Suprapubic skin (tissue), 4 donors: ENCODE measurements around the gene SPP1. TPM values are rescaled to one million over a fixed set of nuclear protein-coding genes. Genes with fewer than 3 reads are reported as not detected.

Experiments
- DNase-seq, 2 donors: peaks; one replicate each; pipeline ENCODE4 v3.0.0-alpha.2; 2019; ENCODE audit warnings: low spot score in 2 of 2
- H3K27ac ChIP-seq: fragments of 200-600 bp; sonication (generic); one replicate; pipeline ENCODE4 v1.5.1; 2019
- H3K27me3 ChIP-seq: fragments of 200-600 bp; sonication (generic); one replicate; pipeline ENCODE4 v1.5.1; 2019
- H3K36me3 ChIP-seq: fragments of 200-600 bp; sonication (generic); one replicate; pipeline ENCODE4 v1.5.1; 2019
- H3K4me1 ChIP-seq: fragments of 200-600 bp; sonication (generic); one replicate; pipeline ENCODE4 v1.5.1; 2019
- H3K4me3 ChIP-seq: fragments of 200-600 bp; sonication (generic); one replicate; pipeline ENCODE4 v1.5.1; 2019; ENCODE audit warnings: mild to moderate bottlenecking
- H3K9me3 ChIP-seq: fragments of 200-600 bp; sonication (generic); one replicate; pipeline ENCODE4 v1.5.1; 2019
- EP300 ChIP-seq: sonication (generic); formaldehyde crosslinking; IDR thresholded peaks from one replicate; pipeline ENCODE4 v1.6.1; 2017; ENCODE audit warnings: antibody characterized with exemption
- POLR2A ChIP-seq, 2 donors: fragments of 450-650 bp; IDR thresholded peaks; one replicate each; pipeline ENCODE4 v1.6.1; 2017; ENCODE audit warnings: antibody characterized with exemption in 2 of 2, mild to moderate bottlenecking in 2 of 2, moderate library complexity in 2 of 2
- POLR2AphosphoS5 ChIP-seq, 3 donors: sonication (generic); formaldehyde crosslinking; IDR thresholded peaks; one replicate each; pipeline ENCODE4 v1.6.1; 2017; ENCODE audit warnings: antibody characterized with exemption in 3 of 3
- WGBS: methylation state at CpG from one replicate; pipeline ENCODE4 v1.1.5; 2018; 5-methylcytosine and 5-hydroxymethylcytosine counted together
- total RNA-seq, 4 donors: library from RNA; depleted of rRNA; stranded (reverse); fragments of >200 nt; gene quantifications; one replicate each; pipeline ENCODE4 v1.1.0, GENCODE V29; 2016
- TF ChIP-seq, protein P1 (sequence below), 2 donors: fragments of 200-600 bp in 1 of 2; fragments of 450-650 bp in 1 of 2; sonication (generic) in 1 of 2; IDR thresholded peaks; one replicate each; pipeline ENCODE4 v1.5.1; 2016 to 2019; ENCODE audit warnings: antibody characterized with exemption in 2 of 2, mild to moderate bottlenecking in 1 of 2, moderate library complexity in 1 of 2

SPP1 gene
- total RNA-seq, 4 donors from 2014 or later, result 2.0 to 11.3 (median 2.9) TPM; not detected in 1

DNA sequence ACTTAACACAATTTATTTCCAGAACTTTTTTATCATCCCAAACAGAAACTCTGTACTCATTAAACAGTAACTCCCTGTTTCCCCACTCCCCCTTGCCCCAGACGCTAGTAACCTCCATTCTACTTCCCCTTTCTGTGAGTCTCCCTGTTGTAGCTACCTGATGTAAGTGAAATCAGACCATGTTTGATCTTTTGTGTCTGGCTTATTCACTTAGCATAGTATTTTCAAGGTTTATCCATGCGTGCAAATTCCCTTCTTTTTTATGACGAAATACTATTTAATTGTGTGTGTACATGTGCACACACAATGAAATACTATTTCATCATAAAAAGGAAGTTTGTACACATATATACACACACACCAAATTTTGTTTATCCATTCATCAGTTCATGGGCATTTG is 37.1 kb downstream of the SPP1 start:
- Histone ChIP-seq H3K9me3 (no peaks in the 10 kb centered on the region), H3K4me3 (no peak overlapping the region), H3K36me3 (no peaks in the 10 kb centered on the region), H3K4me1 (peaks cover 47% of the 10 kb centered on the region), H3K27ac (no peak overlapping the region), H3K27me3 (no peaks in the 10 kb centered on the region)
- DNase-seq, result no peak
- TF ChIP-seq, protein P1, sequence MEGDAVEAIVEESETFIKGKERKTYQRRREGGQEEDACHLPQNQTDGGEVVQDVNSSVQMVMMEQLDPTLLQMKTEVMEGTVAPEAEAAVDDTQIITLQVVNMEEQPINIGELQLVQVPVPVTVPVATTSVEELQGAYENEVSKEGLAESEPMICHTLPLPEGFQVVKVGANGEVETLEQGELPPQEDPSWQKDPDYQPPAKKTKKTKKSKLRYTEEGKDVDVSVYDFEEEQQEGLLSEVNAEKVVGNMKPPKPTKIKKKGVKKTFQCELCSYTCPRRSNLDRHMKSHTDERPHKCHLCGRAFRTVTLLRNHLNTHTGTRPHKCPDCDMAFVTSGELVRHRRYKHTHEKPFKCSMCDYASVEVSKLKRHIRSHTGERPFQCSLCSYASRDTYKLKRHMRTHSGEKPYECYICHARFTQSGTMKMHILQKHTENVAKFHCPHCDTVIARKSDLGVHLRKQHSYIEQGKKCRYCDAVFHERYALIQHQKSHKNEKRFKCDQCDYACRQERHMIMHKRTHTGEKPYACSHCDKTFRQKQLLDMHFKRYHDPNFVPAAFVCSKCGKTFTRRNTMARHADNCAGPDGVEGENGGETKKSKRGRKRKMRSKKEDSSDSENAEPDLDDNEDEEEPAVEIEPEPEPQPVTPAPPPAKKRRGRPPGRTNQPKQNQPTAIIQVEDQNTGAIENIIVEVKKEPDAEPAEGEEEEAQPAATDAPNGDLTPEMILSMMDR (IDR thresholded peaks at IDR 0.05), result no peak
- no peak for TF ChIP-seq EP300
- 82% methylated on average over 3 of the region's 3 CpGs for WGBS

DNA sequence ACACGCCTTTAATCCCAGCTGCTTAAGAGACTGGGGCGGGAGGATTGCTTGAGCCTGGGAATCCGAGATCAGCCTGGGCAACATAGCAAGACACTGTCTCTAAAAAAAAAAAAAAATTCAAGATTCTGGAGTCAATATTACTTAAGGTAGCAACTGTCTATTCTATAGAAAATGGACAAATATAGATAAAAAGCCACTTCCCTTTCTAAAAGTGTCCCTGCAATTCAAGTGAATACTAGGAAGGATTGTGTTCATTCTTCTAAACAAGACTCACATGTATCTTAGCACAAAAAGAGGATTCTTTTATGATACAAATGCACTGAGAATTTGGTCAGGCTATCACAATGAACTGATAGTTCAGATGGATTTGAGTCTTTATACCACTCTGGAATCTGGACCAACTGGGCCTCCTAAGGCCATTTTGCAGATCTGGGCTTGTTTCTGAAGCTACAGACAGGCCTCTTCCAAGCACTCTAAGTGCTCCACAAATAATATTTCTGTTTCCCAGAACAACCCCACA is 38.9 kb downstream of the SPP1 start:
- Histone ChIP-seq H3K27ac (no peak overlapping the region), H3K36me3 (no peaks in the 10 kb centered on the region), H3K27me3 (no peaks in the 10 kb centered on the region), H3K9me3 (no peaks in the 10 kb centered on the region), H3K4me3 (no peak overlapping the region), H3K4me1 (peaks cover 47% of the 10 kb centered on the region)
- WGBS, result 65% methylated on average over 3 of the region's 3 CpGs
- TF ChIP-seq POLR2A (IDR thresholded peaks at IDR 0.05), result no peak
- TF ChIP-seq POLR2AphosphoS5 (IDR thresholded peaks at IDR 0.05), result no peak
- TF ChIP-seq, protein P1 (IDR thresholded peaks at IDR 0.05), result no peak
- TF ChIP-seq EP300, result no peak
- no peak for DNase-seq

GRCh38 chr4:88015659-88016295 is 40.3 kb downstream of the SPP1 start:
- WGBS, result 95% methylated on average over 10 of the region's 10 CpGs
- Histone ChIP-seq H3K27me3 (no peaks in the 10 kb centered on the region), H3K4me1 (peaks cover 35% of the 10 kb centered on the region), H3K36me3 (peaks cover 3% of the 10 kb centered on the region), H3K27ac (no peak overlapping the region), H3K9me3 (no peaks in the 10 kb centered on the region), H3K4me3 (no peak overlapping the region)
- DNase-seq, result no peak
- TF ChIP-seq, protein P1 (IDR thresholded peaks at IDR 0.05), result no peak

DNA sequence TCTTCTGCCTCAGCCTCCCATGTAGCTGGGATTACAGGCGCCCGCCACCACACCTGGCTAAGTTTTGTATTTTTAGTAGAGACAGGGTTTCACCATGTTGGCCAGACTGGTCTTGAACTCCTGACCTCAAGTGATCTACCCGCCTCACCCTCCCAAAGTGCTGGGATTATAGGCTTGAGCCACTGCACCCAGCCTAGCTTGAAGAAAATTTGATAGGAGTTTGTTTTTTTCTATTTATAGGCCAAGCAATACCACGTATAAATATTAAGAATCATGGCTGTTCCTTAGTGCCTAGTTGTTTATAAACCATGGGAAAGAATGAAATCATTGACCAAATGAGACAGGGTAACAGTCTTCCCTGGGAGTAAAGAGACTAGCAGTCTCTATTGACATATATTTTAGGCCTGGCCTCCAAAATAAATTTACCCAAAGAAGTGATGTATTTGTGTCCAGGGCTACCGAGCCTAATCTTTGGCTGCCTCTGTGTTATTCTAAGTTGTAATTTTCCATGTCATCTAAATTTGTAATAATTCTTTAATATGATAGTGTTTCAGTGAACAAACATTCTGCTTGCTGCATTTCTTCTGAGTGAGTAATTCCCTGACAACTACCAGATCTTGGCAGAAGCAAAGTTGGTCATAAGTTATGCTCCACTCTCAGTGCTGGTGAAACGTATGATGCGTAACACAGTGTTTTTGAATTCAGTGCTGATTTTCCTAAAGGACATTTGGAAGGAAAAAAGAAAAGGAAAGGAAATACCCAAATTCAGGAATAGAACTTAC is 42.2 kb downstream of the SPP1 start:
- DNase-seq, result no peak
- Histone ChIP-seq H3K9me3 (no peaks in the 10 kb centered on the region), H3K27me3 (no peaks in the 10 kb centered on the region), H3K4me1 (peaks cover 29% of the 10 kb centered on the region), H3K4me3 (no peak overlapping the region), H3K36me3 (peaks cover 6% of the 10 kb centered on the region), H3K27ac (peak overlapping the region; percentile 78)
- WGBS, result 61% methylated on average over 7 of the region's 7 CpGs
- TF ChIP-seq POLR2A (IDR thresholded peaks at IDR 0.05), result no peak
- peak in 1 of 3 donors; percentile 44 for TF ChIP-seq POLR2AphosphoS5 (IDR thresholded peaks at IDR 0.05)

- peak in 1 of 2 donors; percentile 65 for DNase-seq
- TF ChIP-seq, protein P1 (IDR thresholded peaks at IDR 0.05), result no peak
- TF ChIP-seq POLR2AphosphoS5 (IDR thresholded peaks at IDR 0.05), result no peak
- TF ChIP-seq POLR2A (IDR thresholded peaks at IDR 0.05), result no peak
- no peak for TF ChIP-seq EP300
- H3K4me3 ChIP-seq, result no peak overlapping the region
- H3K27ac ChIP-seq, result peak overlapping the region; percentile 78
- WGBS, result 73% methylated on average over 5 of the region's 5 CpGs
- H3K9me3 ChIP-seq, result no peaks in the 10 kb centered on the region
- H3K27me3 ChIP-seq, result no peaks in the 10 kb centered on the region
- H3K36me3 ChIP-seq, result peaks cover 6% of the 10 kb centered on the region
- peaks cover 27% of the 10 kb centered on the region for H3K4me1 ChIP-seq
These were observed 43.0 kb downstream of the SPP1 start for GRCh38 chr4:88018466-88018865.
